Activated T-cell treated with anti-CD3 and anti-CD28 coated beads for 1 hour (primary cell): ENCODE data around the gene MEGF11.

Experiments used
- DNase-seq: peaks from one replicate; pipeline ENCODE4 v3.0.0-alpha.2; 2020; ENCODE audit warnings: low read depth

MEGF11 gene

GRCh38 chr15:66215811-66216210 lies 37.7 kb downstream of the MEGF11 start:
- DNase-seq, result no peak

- DNase-seq, result no peak
These were observed 39.3 kb downstream of the MEGF11 start for GRCh38 chr15:66214246-66214645.

- no peak for DNase-seq
These were observed 41.0 kb downstream of the MEGF11 start for GRCh38 chr15:66212563-66212921.

- DNase-seq, result no peak
These were observed 41.6 kb downstream of the MEGF11 start for GRCh38 chr15:66211670-66212562.

GRCh38 chr15:66210684-66211083 lies 42.9 kb downstream of the MEGF11 start:
- no peak for DNase-seq

- DNase-seq, result no peak
These were observed 54.8 kb downstream of the MEGF11 start for GRCh38 chr15:66198757-66199156.

- no peak for DNase-seq
These were observed 56.9 kb downstream of the MEGF11 start for GRCh38 chr15:66196602-66197001.

GRCh38 chr15:66195621-66196230 lies 57.8 kb downstream of the MEGF11 start:
- DNase-seq, result no peak

GRCh38 chr15:66193066-66193465 lies 60.5 kb downstream of the MEGF11 start:
- DNase-seq, result no peak

GRCh38 chr15:66190746-66191145 lies 62.8 kb downstream of the MEGF11 start:
- DNase-seq, result no peak

- no peak for DNase-seq
These were observed 64.3 kb downstream of the MEGF11 start for GRCh38 chr15:66189291-66189690.

GRCh38 chr15:66188464-66188863 lies 65.1 kb downstream of the MEGF11 start:
- no peak for DNase-seq

- no peak for DNase-seq
These were observed 66.3 kb downstream of the MEGF11 start for GRCh38 chr15:66187271-66187670.

GRCh38 chr15:66186049-66186825 lies 67.3 kb downstream of the MEGF11 start:
- no peak for DNase-seq

- DNase-seq, result no peak
These were observed 68.4 kb downstream of the MEGF11 start for GRCh38 chr15:66184936-66185790.

GRCh38 chr15:66184492-66184891 lies 69.1 kb downstream of the MEGF11 start:
- DNase-seq, result no peak

GRCh38 chr15:66180531-66181097 lies 72.9 kb downstream of the MEGF11 start:
- DNase-seq, result no peak

- DNase-seq, result no peak
These were observed 75.0 kb downstream of the MEGF11 start for GRCh38 chr15:66178531-66178910.

GRCh38 chr15:66172324-66172980 lies 81.1 kb downstream of the MEGF11 start:
- DNase-seq, result no peak

- no peak for DNase-seq
These were observed 81.7 kb downstream of the MEGF11 start for GRCh38 chr15:66171841-66172240.

- DNase-seq, result no peak
These were observed 82.8 kb downstream of the MEGF11 start for GRCh38 chr15:66170716-66171115.
